ENCODE results near the gene CEBPB.

DNA sequence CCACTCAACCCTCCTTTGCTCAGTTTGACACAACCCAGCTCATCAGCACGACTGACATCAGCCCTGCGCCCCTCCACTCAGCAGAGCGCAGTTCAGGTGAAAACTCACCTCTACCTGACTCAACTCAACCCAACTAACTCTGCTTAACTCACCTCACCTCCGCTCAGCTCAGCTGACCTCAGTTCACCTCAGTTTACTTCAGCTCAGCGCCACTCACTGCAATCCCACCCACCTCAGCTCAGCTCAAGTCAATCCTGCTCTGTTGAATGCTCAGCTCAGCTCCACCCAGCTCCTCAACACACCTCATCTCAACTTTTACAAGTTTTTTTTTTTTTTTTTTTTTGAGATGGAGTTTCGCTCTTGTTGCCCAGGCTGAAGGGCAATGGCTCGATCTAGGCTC, 39.6 kb downstream of the CEBPB start:
- TF ChIP-seq CTCF (conservative IDR thresholded peaks at IDR 0.05 in 1 of 2, IDR thresholded peaks at IDR 0.05 in 1 of 2; ENCODE audit: extremely low read depth in 1 of 2, insufficient read depth in 1 of 2, low read depth in 1 of 2, low read length in 2 of 2) (no peak), EZH2 (IDR thresholded peaks at IDR 0.05; ENCODE audit: borderline replicate concordance, low read length) (no peak)
